ENCODE data around the gene ASCC2. TPM values are rescaled to one million over a fixed set of nuclear protein-coding genes. Genes with fewer than 3 reads are reported as not detected.

The ASCC2 gene
- total RNA-seq, 1 donor from 2014 or later: 41.7 TPM

DNA sequence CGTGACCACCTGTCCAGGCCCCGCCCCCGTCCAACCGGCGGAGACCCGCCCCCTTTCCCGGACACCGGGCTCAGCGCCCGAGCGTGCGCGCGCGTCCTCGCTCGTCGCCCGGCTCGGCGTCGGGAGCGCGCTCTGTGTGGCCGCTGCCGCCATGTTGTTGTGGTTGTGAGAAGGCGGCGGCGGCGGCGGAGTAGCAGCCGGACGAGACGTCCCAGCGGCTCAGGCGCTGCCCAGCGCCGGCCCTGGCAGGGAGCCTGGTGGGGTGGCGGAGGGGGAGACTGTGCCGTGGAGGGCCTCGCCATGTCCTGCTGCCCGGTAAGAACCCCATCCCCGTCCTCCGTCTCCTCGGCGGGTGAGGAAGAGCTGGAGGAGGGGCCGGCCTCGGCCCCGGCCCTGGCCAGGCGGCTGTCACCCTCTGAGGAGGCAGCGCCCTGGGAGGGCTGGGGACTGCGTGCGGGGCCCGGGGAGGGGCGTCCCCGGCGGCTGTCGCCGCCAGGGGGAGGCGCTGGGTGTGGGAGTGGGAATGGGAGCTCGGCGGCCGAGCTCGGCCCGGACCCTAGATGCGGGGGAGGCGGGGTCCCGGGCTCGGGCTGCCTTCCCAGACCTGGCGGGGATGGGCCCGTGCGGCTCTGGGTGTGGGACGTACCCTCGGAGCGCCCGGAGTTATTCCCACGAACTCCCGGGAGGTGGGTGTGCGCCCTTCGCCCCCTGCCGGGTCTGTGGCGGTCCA is 45.1 kb upstream of the ASCC2 start, which contains the start of gene MTMR3:
Gene MTMR3, plus strand, starts transcription at position 130 of the 730 bp plus-strand sequence. CDS start 87,886 bp downstream, outside the sequence.
- Histone ChIP-seq H3K36me3 (ENCODE audit: control insufficient read depth, insufficient read depth, low read length) (no peaks in the 10 kb centered on the region), H3K4me3 (ENCODE audit: low read depth, low read length) (peak within 1 kb of the TSS; percentile 97), H3K27me3 (ENCODE audit: control insufficient read depth, insufficient read depth, low read length) (no peaks in the 10 kb centered on the region)
- no peak for DNase-seq (ENCODE audit: low read depth)
- TF ChIP-seq, protein P1, sequence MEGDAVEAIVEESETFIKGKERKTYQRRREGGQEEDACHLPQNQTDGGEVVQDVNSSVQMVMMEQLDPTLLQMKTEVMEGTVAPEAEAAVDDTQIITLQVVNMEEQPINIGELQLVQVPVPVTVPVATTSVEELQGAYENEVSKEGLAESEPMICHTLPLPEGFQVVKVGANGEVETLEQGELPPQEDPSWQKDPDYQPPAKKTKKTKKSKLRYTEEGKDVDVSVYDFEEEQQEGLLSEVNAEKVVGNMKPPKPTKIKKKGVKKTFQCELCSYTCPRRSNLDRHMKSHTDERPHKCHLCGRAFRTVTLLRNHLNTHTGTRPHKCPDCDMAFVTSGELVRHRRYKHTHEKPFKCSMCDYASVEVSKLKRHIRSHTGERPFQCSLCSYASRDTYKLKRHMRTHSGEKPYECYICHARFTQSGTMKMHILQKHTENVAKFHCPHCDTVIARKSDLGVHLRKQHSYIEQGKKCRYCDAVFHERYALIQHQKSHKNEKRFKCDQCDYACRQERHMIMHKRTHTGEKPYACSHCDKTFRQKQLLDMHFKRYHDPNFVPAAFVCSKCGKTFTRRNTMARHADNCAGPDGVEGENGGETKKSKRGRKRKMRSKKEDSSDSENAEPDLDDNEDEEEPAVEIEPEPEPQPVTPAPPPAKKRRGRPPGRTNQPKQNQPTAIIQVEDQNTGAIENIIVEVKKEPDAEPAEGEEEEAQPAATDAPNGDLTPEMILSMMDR (IDR thresholded peaks at IDR 0.05; ENCODE audit: insufficient read depth, low read length, poor library complexity, severe bottlenecking): peak; percentile 27

DNA sequence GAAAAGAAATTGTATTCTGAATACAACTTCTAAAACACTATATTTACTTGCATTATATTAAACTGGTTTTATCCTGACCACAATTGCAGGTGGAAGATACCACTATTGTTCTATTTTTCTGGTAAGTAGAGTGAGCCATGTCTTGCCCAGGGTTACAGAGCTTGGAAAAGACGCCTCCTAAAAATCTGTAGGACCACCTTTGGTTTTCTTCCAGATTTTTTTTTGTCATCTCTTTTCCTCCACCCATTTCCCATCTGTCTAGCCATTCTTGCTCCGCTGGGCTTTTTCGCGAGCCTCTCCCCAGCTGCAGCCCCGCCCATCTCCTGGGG is 44.6 kb upstream of the ASCC2 start:
- H3K4me3 ChIP-seq (ENCODE audit: low read depth, low read length): no peak overlapping the region
- no peak for DNase-seq (ENCODE audit: low read depth)
- TF ChIP-seq, protein P1 (IDR thresholded peaks at IDR 0.05; ENCODE audit: insufficient read depth, low read length, poor library complexity, severe bottlenecking): no peak
- no peaks in the 10 kb centered on the region for H3K27me3 ChIP-seq (ENCODE audit: control insufficient read depth, insufficient read depth, low read length)
- no peaks in the 10 kb centered on the region for H3K36me3 ChIP-seq (ENCODE audit: control insufficient read depth, insufficient read depth, low read length)

DNA sequence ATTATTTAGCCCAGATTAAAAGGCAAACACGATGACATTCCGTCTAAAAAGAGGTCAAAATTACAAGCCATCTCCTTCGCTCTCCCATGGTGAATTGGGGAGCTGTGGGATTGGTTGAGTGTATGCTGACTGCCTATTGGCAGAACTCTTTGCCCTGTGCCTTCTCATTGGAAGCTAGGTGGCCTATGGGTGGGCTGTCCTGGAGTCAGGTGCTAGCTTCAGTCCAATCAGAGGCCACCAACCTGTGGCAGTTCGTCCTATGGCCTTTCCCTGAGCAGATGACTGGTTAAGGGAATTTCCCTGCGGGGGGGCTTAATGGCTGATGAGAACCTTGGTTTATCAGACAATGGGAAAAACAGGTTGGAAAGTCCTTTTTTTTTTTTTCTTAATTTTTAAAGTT is 41.7 kb upstream of the ASCC2 start:
- no peaks in the 10 kb centered on the region for H3K27me3 ChIP-seq (ENCODE audit: control insufficient read depth, insufficient read depth, low read length)
- DNase-seq (ENCODE audit: low read depth): no peak
- H3K36me3 ChIP-seq (ENCODE audit: control insufficient read depth, insufficient read depth, low read length): no peaks in the 10 kb centered on the region
- no peak overlapping the region for H3K4me3 ChIP-seq (ENCODE audit: low read depth, low read length)
- TF ChIP-seq, protein P1 (IDR thresholded peaks at IDR 0.05; ENCODE audit: insufficient read depth, low read length, poor library complexity, severe bottlenecking): no peak

DNA sequence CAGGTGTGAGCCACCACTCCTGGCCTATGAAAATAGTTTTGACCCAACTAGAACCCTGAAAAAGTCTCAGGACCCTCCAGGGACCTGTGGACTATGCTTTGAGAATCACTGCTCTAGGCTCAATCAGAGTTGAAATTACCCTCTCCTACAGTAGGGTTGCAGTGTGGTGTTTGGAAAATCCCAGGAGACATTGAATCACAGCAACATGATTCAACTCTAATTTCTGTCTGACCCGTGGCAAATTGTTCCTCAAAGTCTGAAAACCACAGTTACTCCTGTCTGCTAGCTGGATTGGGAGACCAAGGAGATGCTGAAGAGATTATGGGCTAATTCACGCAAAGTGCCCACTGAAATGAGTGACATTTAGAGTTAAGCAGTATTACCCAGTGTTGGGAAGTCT is 39.5 kb upstream of the ASCC2 start:
- no peaks in the 10 kb centered on the region for H3K36me3 ChIP-seq (ENCODE audit: control insufficient read depth, insufficient read depth, low read length)
- TF ChIP-seq, protein P1 (IDR thresholded peaks at IDR 0.05; ENCODE audit: insufficient read depth, low read length, poor library complexity, severe bottlenecking): no peak
- DNase-seq (ENCODE audit: low read depth): no peak
- no peak overlapping the region for H3K4me3 ChIP-seq (ENCODE audit: low read depth, low read length)
- H3K27me3 ChIP-seq (ENCODE audit: control insufficient read depth, insufficient read depth, low read length): no peaks in the 10 kb centered on the region

DNA sequence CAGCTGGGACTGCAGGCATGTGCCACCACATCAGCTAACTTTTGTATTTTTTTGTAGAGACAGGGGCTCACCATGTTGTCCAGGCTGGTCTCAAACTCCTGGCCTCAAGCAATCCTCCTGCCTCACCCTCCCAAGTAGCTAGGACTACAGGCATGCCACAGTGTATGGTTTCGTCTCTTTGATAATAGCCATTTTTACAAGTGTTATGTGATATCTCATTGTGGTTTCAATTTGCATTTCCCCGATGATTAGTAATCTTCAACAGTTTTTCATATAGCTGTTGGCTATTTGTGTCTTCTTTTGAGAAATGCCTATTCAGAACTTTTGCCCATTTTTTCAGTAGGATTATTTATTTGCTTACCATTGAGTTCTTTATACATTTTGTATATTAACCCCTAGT is 35.9 kb upstream of the ASCC2 start:
- TF ChIP-seq, protein P1 (IDR thresholded peaks at IDR 0.05; ENCODE audit: insufficient read depth, low read length, poor library complexity, severe bottlenecking): no peak
- Histone ChIP-seq H3K27me3 (ENCODE audit: control insufficient read depth, insufficient read depth, low read length) (no peaks in the 10 kb centered on the region), H3K36me3 (ENCODE audit: control insufficient read depth, insufficient read depth, low read length) (no peaks in the 10 kb centered on the region), H3K4me3 (ENCODE audit: low read depth, low read length) (no peak overlapping the region)
- no peak for DNase-seq (ENCODE audit: low read depth)

DNA sequence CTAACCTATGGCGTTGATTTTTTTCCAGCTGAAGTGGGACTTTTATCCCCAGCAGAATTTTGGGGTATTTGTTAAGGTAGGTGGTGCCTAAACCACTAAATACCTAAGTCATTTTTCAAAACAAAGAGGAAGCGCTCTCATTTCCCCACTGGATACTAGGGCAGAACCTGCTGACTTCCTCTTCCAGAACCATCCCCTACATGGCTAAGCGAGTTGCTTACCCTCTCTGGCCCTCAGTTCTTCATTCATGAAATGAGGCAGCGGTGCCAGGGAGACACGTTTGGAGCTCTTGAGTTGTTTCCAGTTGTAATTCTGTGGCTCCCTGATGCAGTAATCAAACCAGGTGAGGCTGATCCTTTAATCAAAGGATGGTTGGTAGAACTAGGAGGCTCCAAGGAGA is 34.9 kb upstream of the ASCC2 start:
- no peak for DNase-seq (ENCODE audit: low read depth)
- H3K4me3 ChIP-seq (ENCODE audit: low read depth, low read length): no peak overlapping the region
- TF ChIP-seq, protein P1 (IDR thresholded peaks at IDR 0.05; ENCODE audit: insufficient read depth, low read length, poor library complexity, severe bottlenecking): no peak
- H3K27me3 ChIP-seq (ENCODE audit: control insufficient read depth, insufficient read depth, low read length): no peaks in the 10 kb centered on the region
- no peaks in the 10 kb centered on the region for H3K36me3 ChIP-seq (ENCODE audit: control insufficient read depth, insufficient read depth, low read length)

Measured in kidney epithelial cell (primary cell).